Measurements from ENCODE around the gene NCBP2L.

DNA sequence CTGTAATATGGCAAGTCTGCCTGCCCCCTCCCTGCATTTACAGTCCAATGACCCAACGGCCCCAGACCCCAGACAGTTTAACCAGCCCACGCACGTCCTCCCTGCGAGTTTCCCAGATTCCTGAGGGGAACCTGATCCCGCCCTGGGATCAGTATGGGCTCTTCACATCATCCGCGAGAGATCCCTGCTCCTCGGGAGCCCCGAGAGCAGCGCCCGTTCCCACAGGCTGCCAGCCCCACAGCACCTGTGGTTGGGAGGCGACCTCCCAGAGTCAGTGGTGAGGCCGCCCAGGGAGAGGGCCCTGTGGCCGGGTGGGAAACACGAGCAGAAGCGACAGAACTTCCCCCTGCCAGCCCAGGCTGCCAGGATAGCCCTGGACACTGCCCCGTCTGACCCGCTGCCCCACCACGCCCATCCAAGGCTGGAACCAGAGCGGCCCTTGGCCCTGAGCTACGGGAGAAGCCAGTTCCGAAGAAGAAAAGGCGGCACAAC lies 34.8 kb upstream of the NCBP2L start:
- TF ChIP-seq, protein P1, sequence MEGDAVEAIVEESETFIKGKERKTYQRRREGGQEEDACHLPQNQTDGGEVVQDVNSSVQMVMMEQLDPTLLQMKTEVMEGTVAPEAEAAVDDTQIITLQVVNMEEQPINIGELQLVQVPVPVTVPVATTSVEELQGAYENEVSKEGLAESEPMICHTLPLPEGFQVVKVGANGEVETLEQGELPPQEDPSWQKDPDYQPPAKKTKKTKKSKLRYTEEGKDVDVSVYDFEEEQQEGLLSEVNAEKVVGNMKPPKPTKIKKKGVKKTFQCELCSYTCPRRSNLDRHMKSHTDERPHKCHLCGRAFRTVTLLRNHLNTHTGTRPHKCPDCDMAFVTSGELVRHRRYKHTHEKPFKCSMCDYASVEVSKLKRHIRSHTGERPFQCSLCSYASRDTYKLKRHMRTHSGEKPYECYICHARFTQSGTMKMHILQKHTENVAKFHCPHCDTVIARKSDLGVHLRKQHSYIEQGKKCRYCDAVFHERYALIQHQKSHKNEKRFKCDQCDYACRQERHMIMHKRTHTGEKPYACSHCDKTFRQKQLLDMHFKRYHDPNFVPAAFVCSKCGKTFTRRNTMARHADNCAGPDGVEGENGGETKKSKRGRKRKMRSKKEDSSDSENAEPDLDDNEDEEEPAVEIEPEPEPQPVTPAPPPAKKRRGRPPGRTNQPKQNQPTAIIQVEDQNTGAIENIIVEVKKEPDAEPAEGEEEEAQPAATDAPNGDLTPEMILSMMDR (IDR thresholded peaks at IDR 0.05 in 2 of 3, conservative IDR thresholded peaks at IDR 0.05 in 1 of 3; ENCODE audit: insufficient read depth in 2 of 3, low read depth in 1 of 3, low read length in 3 of 3): no peak
- no peak for TF ChIP-seq ZFP30 (CRISPR knock-in tag; IDR thresholded peaks at IDR 0.05; ENCODE audit: borderline replicate concordance)
- TF ChIP-seq SP2 (IDR thresholded peaks at IDR 0.05; ENCODE audit: extremely low read depth, low read depth, low read length, poor library complexity, severe bottlenecking): no peak
- no peak for TF ChIP-seq SIX5 (IDR thresholded peaks at IDR 0.05; ENCODE audit: borderline replicate concordance in 1 of 2, insufficient read depth in 1 of 2, low read depth in 1 of 2, low read length in 2 of 2)
